ENCODE results near the gene PHF2. TPM values are rescaled to one million over a fixed set of nuclear protein-coding genes. Genes with fewer than 3 reads are reported as not detected.

PHF2 gene
- total RNA-seq, 1 donor = 18.9 TPM

DNA sequence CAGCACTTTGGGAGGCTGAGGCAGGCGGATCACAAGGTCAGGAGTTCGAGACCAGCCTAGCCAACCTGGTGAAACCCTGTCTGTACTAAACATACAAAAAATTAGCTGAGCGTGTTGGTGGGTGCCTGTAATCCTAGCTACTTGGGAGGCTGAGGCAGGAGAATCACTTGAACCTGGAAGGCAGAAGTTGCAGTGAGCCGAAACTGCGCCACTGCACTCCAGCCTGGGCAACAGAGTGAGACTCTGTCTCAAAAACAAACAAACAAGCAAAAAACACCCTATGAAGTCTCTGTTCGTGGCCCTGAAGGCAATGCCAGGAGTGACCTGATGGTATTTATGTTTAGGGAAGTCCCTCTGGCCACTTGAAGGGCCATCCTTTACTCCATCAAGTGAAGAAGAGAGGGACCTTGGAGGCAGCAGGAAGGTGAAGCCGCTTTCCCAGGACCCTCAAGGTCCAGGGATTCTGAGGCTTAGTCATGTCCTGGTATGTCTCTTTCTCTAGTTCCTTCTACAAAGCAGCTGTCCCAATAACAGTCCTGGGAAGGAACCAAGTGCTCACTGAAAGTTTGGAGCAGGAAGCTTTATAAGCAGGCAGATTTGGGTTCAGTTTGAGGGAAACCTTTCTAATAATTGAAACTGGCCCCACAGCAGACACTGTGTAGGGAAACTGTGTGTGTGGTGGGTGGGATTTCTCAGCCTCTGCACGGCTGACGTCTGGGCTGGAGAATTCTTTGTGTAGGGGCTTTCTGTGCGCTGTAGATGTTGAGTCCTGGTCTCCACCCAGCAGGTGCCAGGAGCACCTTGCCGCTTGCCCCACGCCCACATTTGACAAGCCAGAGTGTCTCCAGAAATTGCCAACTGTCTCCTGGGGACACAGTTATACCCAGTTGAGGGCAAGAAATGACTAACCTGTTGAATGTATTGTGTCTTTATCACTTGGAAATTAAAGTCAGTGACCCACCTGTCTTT is 12.5 kb downstream of the PHF2 start:
- H3K9me3 ChIP-seq (ENCODE audit: low read depth, low read length) = no peaks in the 10 kb centered on the region
- no peaks in the 10 kb centered on the region for H3K4me1 ChIP-seq (ENCODE audit: insufficient read depth, low read length)
- H3K4me3 ChIP-seq (ENCODE audit: low read length) = no peak overlapping the region
- no peaks in the 10 kb centered on the region for H3K27me3 ChIP-seq (ENCODE audit: insufficient read depth, low read length)

DNA sequence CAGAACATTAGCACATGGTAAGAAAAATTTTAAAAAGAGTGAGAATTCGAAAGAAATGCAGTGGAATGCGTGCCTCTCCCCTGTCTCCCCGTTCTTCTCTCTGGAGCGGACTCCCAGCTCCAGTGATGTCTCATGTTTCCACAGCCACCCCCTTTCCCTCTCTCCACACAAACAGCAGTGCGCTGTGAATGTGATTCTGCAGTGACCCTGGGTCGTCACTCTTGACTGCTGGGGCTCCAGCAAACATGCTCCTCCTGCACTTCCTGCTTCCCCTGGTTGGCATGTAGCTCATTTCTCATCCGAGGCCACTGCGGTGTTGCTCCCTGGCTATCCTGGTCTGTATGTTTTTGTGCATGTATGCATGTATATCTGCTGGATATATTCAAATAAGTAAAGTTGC is 13.3 kb downstream of the PHF2 start:
- no peaks in the 10 kb centered on the region for H3K9me3 ChIP-seq (ENCODE audit: low read depth, low read length)
- H3K27me3 ChIP-seq (ENCODE audit: insufficient read depth, low read length) = no peaks in the 10 kb centered on the region
- no peaks in the 10 kb centered on the region for H3K4me1 ChIP-seq (ENCODE audit: insufficient read depth, low read length)
- no peak overlapping the region for H3K4me3 ChIP-seq (ENCODE audit: low read length)

GRCh38 chr9:93590609-93591234 is 14.3 kb downstream of the PHF2 start:
- Histone ChIP-seq H3K4me3 (ENCODE audit: low read length) (no peak overlapping the region), H3K27me3 (ENCODE audit: insufficient read depth, low read length) (no peaks in the 10 kb centered on the region), H3K9me3 (ENCODE audit: low read depth, low read length) (no peaks in the 10 kb centered on the region), H3K4me1 (ENCODE audit: insufficient read depth, low read length) (no peaks in the 10 kb centered on the region)

- Histone ChIP-seq H3K27me3 (ENCODE audit: insufficient read depth, low read length) (no peaks in the 10 kb centered on the region), H3K4me1 (ENCODE audit: insufficient read depth, low read length) (no peaks in the 10 kb centered on the region), H3K4me3 (ENCODE audit: low read length) (no peak overlapping the region), H3K9me3 (ENCODE audit: low read depth, low read length) (no peaks in the 10 kb centered on the region)
Measured at GRCh38 chr9:93591301-93592007, 15.1 kb downstream of the PHF2 start.

DNA sequence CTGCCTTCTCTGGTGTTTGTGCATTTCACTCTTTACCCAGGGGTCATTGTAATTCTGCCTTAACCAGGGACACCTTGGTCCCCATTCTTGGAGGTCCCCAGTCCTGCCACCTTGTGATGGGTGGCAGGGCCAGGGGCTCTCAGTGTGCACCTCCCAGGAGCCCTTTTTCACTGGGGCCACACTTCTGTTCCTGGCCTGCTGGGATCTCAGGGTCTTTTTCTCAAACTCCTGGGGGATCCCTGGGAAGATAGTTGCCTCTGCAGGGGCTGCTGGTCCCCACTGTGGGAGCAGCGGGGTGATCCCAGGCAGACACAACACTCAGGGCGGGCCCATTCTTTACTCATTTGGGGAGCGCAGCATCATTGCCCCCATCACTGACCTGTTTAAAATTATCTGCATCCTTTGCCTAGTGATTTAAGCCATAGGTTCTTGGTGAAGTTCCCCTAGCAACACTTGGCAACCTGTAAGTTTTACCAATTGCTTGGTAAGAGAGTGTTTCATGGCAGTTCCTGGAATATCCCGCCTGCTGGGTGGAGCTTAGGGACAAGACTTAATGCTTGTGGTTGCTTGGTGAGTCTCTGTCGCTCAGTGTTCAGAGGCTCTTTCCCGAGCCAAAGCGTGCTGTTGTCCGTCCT is 15.7 kb downstream of the PHF2 start:
- no peaks in the 10 kb centered on the region for H3K9me3 ChIP-seq (ENCODE audit: low read depth, low read length)
- H3K27me3 ChIP-seq (ENCODE audit: insufficient read depth, low read length) = no peaks in the 10 kb centered on the region
- no peaks in the 10 kb centered on the region for H3K4me1 ChIP-seq (ENCODE audit: insufficient read depth, low read length)
- no peak overlapping the region for H3K4me3 ChIP-seq (ENCODE audit: low read length)

GRCh38 chr9:93592643-93593021 is 16.2 kb downstream of the PHF2 start:
- H3K4me3 ChIP-seq (ENCODE audit: low read length) = no peak overlapping the region
- no peaks in the 10 kb centered on the region for H3K4me1 ChIP-seq (ENCODE audit: insufficient read depth, low read length)
- H3K27me3 ChIP-seq (ENCODE audit: insufficient read depth, low read length) = no peaks in the 10 kb centered on the region
- H3K9me3 ChIP-seq (ENCODE audit: low read depth, low read length) = no peaks in the 10 kb centered on the region

- Histone ChIP-seq H3K4me1 (ENCODE audit: insufficient read depth, low read length) (peaks cover 5% of the 10 kb centered on the region), H3K4me3 (ENCODE audit: low read length) (no peak overlapping the region), H3K27me3 (ENCODE audit: insufficient read depth, low read length) (no peaks in the 10 kb centered on the region), H3K9me3 (ENCODE audit: low read depth, low read length) (no peaks in the 10 kb centered on the region)
Measured at GRCh38 chr9:93593144-93593658, 16.8 kb downstream of the PHF2 start.

- Histone ChIP-seq H3K9me3 (ENCODE audit: low read depth, low read length) (no peaks in the 10 kb centered on the region), H3K4me1 (ENCODE audit: insufficient read depth, low read length) (peaks cover 15% of the 10 kb centered on the region), H3K4me3 (ENCODE audit: low read length) (no peak overlapping the region), H3K27me3 (ENCODE audit: insufficient read depth, low read length) (no peaks in the 10 kb centered on the region)
Measured at GRCh38 chr9:93594041-93594756, 17.8 kb downstream of the PHF2 start.

GRCh38 chr9:93595461-93595860 is 19.1 kb downstream of the PHF2 start:
- no peaks in the 10 kb centered on the region for H3K9me3 ChIP-seq (ENCODE audit: low read depth, low read length)
- H3K4me3 ChIP-seq (ENCODE audit: low read length) = no peak overlapping the region
- H3K27me3 ChIP-seq (ENCODE audit: insufficient read depth, low read length) = no peaks in the 10 kb centered on the region
- peaks cover 28% of the 10 kb centered on the region for H3K4me1 ChIP-seq (ENCODE audit: insufficient read depth, low read length)

GRCh38 chr9:93595861-93596365 is 19.5 kb downstream of the PHF2 start:
- Histone ChIP-seq H3K9me3 (ENCODE audit: low read depth, low read length) (no peaks in the 10 kb centered on the region), H3K27me3 (ENCODE audit: insufficient read depth, low read length) (no peaks in the 10 kb centered on the region), H3K4me1 (ENCODE audit: insufficient read depth, low read length) (peaks cover 32% of the 10 kb centered on the region), H3K4me3 (ENCODE audit: low read length) (no peak overlapping the region)

GRCh38 chr9:93596399-93596798 is 20.0 kb downstream of the PHF2 start:
- peaks cover 35% of the 10 kb centered on the region for H3K4me1 ChIP-seq (ENCODE audit: insufficient read depth, low read length)

GRCh38 chr9:93597142-93597706 is 20.8 kb downstream of the PHF2 start:
- Histone ChIP-seq H3K9me3 (ENCODE audit: low read depth, low read length) (no peaks in the 10 kb centered on the region), H3K4me3 (ENCODE audit: low read length) (no peak overlapping the region), H3K27me3 (ENCODE audit: insufficient read depth, low read length) (no peaks in the 10 kb centered on the region), H3K4me1 (ENCODE audit: insufficient read depth, low read length) (peaks cover 35% of the 10 kb centered on the region)

More at GRCh38 chr9:93596399-93596798, 20.0 kb downstream of the PHF2 start:
- no peaks in the 10 kb centered on the region for H3K27me3 ChIP-seq (ENCODE audit: insufficient read depth, low read length)
- H3K4me3 ChIP-seq (ENCODE audit: low read length) = no peak overlapping the region
- no peaks in the 10 kb centered on the region for H3K9me3 ChIP-seq (ENCODE audit: low read depth, low read length)

GRCh38 chr9:93597871-93598646 is 21.7 kb downstream of the PHF2 start:
- H3K4me1 ChIP-seq (ENCODE audit: insufficient read depth, low read length) = peaks cover 35% of the 10 kb centered on the region
- H3K9me3 ChIP-seq (ENCODE audit: low read depth, low read length) = no peaks in the 10 kb centered on the region
- no peak overlapping the region for H3K4me3 ChIP-seq (ENCODE audit: low read length)

More at GRCh38 chr9:93597871-93598646, 21.7 kb downstream of the PHF2 start:
- H3K27me3 ChIP-seq (ENCODE audit: insufficient read depth, low read length) = no peaks in the 10 kb centered on the region
